ENCODE measurements around the gene HHLA2.

DNA sequence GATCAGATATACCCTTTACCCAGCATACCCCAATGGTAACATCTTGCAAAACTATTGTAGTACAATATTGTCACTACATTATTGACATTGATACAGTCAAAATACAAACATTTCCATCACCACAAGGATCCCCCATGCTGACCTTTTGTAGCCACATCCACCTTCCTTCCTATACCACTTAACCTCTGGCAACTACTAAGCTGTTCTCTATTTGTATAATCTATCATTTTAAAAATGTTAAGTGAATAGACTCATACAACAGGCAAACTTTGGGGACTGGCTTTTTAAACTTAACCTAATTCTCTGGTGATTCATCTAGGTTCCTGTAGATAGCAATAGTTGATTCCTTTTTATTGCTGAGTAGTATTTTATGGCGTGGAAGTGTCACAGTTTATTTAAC lies 44.5 kb upstream of the HHLA2 start:
- TF ChIP-seq, protein P1, sequence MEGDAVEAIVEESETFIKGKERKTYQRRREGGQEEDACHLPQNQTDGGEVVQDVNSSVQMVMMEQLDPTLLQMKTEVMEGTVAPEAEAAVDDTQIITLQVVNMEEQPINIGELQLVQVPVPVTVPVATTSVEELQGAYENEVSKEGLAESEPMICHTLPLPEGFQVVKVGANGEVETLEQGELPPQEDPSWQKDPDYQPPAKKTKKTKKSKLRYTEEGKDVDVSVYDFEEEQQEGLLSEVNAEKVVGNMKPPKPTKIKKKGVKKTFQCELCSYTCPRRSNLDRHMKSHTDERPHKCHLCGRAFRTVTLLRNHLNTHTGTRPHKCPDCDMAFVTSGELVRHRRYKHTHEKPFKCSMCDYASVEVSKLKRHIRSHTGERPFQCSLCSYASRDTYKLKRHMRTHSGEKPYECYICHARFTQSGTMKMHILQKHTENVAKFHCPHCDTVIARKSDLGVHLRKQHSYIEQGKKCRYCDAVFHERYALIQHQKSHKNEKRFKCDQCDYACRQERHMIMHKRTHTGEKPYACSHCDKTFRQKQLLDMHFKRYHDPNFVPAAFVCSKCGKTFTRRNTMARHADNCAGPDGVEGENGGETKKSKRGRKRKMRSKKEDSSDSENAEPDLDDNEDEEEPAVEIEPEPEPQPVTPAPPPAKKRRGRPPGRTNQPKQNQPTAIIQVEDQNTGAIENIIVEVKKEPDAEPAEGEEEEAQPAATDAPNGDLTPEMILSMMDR (IDR thresholded peaks at IDR 0.05) = no peak
- TF ChIP-seq POLR2A (IDR thresholded peaks at IDR 0.05) = no peak
